NB4 (cell line): ENCODE results near the gene MBD6.

Experiments used
- CTCF ChIP-seq: IDR thresholded peaks from one replicate; pipeline ENCODE4 v1.5.1; 2012; ENCODE audit warnings: low read depth, low read length
- MAX ChIP-seq: IDR thresholded peaks from 2 replicates; pipeline ENCODE4 v1.6.1; 2011; ENCODE audit warnings: low read depth, low read length
- POLR2A ChIP-seq: IDR thresholded peaks from 2 replicates; pipeline ENCODE4 v1.6.1; 2011; ENCODE audit warnings: mild to moderate bottlenecking; ENCODE audit not compliant: insufficient read length; ENCODE audit errors: extremely low read depth

GRCh38 chr12:57548013-57548315 is 25.3 kb downstream of the MBD6 start:
- no peak for TF ChIP-seq MAX
- TF ChIP-seq CTCF = no peak
- TF ChIP-seq POLR2A = no peak
